SK-N-SH (cell line): Measurements from ENCODE around the gene DBP. TPM values are rescaled to one million over a fixed set of nuclear protein-coding genes. Genes with fewer than 3 reads are reported as not detected.
A peak's percentile ranks its signal among the peaks of the same experiment; 100 is the strongest.

ENCODE experiments used
- CTCF ChIA-PET: fragments of 300-600, 350-600 bp; formaldehyde crosslinking; extraction: SDS; loops from one replicate; lab custom pipeline; 2021; lab: Yijun Ruan, JAX
- POLR2A ChIA-PET: fragments of 350-600 bp; sonication (Branson Sonifier 250); formaldehyde crosslinking; extraction: SDS; loops from one replicate; lab custom pipeline; 2020; ENCODE audit warnings: antibody characterized with exemption, inconsistent platforms; lab: Yijun Ruan, JAX
- DNase-seq: peaks from one replicate; pipeline ENCODE4 v3.0.0; 2012
- H2AFZ ChIP-seq: fragments of 200-600 bp; sonication (generic); 2 replicates; pipeline ENCODE4 v1.8.1; 2016; ENCODE audit warnings: antibody characterized with exemption, mild to moderate bottlenecking, low read depth
- H3F3A ChIP-seq: fragments of 200-600 bp; sonication (generic); replicated peaks from 2 replicates; pipeline ENCODE3; 2016; ENCODE audit warnings: antibody characterized with exemption, mild to moderate bottlenecking; ENCODE audit not compliant: insufficient read depth
- H3K27ac ChIP-seq, 2 experiments: fragments of 200-500 bp in 1 of 2; fragments of 200-600 bp in 1 of 2; sonication (Bioruptor generic) in 1 of 2; sonication (generic), shearing (Covaris generic) in 1 of 2; 2 replicates each; pipeline versions ENCODE4 v1.5.1 to v1.6.1; 2014 to 2016; ENCODE audit warnings: low read depth in 2 of 2, inconsistent platforms in 1 of 2, low read length in 1 of 2, mild to moderate bottlenecking in 1 of 2, mixed read lengths in 1 of 2
- H3K27me3 ChIP-seq: fragments of 200-600 bp; sonication (generic), shearing (Covaris generic); 2 replicates; pipeline ENCODE4 v1.6.1; 2016; ENCODE audit warnings: mixed run types; ENCODE audit not compliant: insufficient read depth
- H3K36me3 ChIP-seq, 2 experiments: fragments of 200-500 bp in 1 of 2; fragments of 200-600 bp in 1 of 2; sonication (Bioruptor generic) in 1 of 2; sonication (generic) in 1 of 2; replicated peaks in 1 of 2; 2 replicates each; pipeline versions ENCODE3 to v1.5.1; 2014 to 2016; ENCODE audit warnings: low read length in 1 of 2, mild to moderate bottlenecking in 1 of 2; ENCODE audit not compliant: insufficient read depth in 2 of 2, control insufficient read depth in 1 of 2
- H3K4me1 ChIP-seq, 2 experiments: fragments of 200-500 bp in 1 of 2; fragments of 200-600 bp in 1 of 2; sonication (Bioruptor generic) in 1 of 2; sonication (generic), shearing (Covaris generic) in 1 of 2; 2 replicates each; pipeline versions ENCODE4 v1.5.1 to v1.6.1; 2014 to 2016; ENCODE audit warnings: low read depth in 1 of 2, low read length in 1 of 2, mixed run types in 1 of 2; ENCODE audit not compliant: insufficient read depth in 2 of 2, control insufficient read depth in 1 of 2
- H3K4me2 ChIP-seq: fragments of 200-600 bp; sonication (generic), shearing (Covaris generic); 2 replicates; pipeline ENCODE4 v1.6.1; 2017; ENCODE audit warnings: mixed run types
- H3K4me3 ChIP-seq, 2 experiments: fragments of 200-500 bp in 1 of 2; fragments of 200-600 bp in 1 of 2; sonication (Bioruptor generic) in 1 of 2; sonication (generic), shearing (Covaris generic) in 1 of 2; 2 replicates each; pipeline versions ENCODE4 v1.5.1 to v1.8.1; 2014 to 2016; ENCODE audit warnings: low read depth in 2 of 2, inconsistent platforms in 1 of 2, low read length in 1 of 2, mild to moderate bottlenecking in 1 of 2, mixed read lengths in 1 of 2, moderate library complexity in 1 of 2
- H3K79me2 ChIP-seq: fragments of 200-600 bp; sonication (generic); 2 replicates; pipeline ENCODE4 v1.8.1; 2017; ENCODE audit warnings: mild to moderate bottlenecking; ENCODE audit not compliant: insufficient read depth
- H3K9ac ChIP-seq: fragments of 200-600 bp; sonication (generic); 2 replicates; pipeline ENCODE4 v1.6.1; 2017; ENCODE audit warnings: mixed run types
- H3K9me2 ChIP-seq: fragments of 200-600 bp; sonication (generic); 2 replicates; pipeline ENCODE4 v1.6.1; 2017; ENCODE audit warnings: mixed run types
- H3K9me3 ChIP-seq: fragments of 200-600 bp; sonication (generic); 2 replicates; pipeline ENCODE4 v1.6.1; 2017; ENCODE audit warnings: mixed run types, mild to moderate bottlenecking, moderate library complexity
- H4K20me1 ChIP-seq: fragments of 200-600 bp; sonication (generic); 2 replicates; pipeline ENCODE4 v1.6.1; 2017; ENCODE audit warnings: mild to moderate bottlenecking, mixed run types; ENCODE audit not compliant: insufficient read depth
- CHD2 ChIP-seq: fragments of 150-350 bp; IDR thresholded peaks from 2 replicates; pipeline ENCODE4 v1.6.1; 2018; ENCODE audit warnings: low read length; ENCODE audit not compliant: partially characterized antibody
- EP300 ChIP-seq, 2 experiments: IDR thresholded peaks; 2 replicates each; pipeline versions ENCODE4 v1.4.0 to v1.6.1; 2012; ENCODE audit warnings: borderline replicate concordance in 1 of 2, low read depth in 1 of 2, low read length in 1 of 2
- EZH2phosphoT487 ChIP-seq: fragments of 200-600 bp; sonication (generic); IDR thresholded peaks from 2 replicates; pipeline ENCODE4 v1.6.1; 2017; ENCODE audit warnings: low read depth, mixed run types, mild to moderate bottlenecking, antibody characterized with exemption, moderate library complexity, borderline replicate concordance
- FOXM1 ChIP-seq: IDR thresholded peaks from 2 replicates; pipeline ENCODE4 v1.4.0; 2012; ENCODE audit warnings: low read depth, mild to moderate bottlenecking
- MEF2A ChIP-seq: IDR thresholded peaks from 2 replicates; pipeline ENCODE4 v1.4.0; 2012; ENCODE audit warnings: low read depth, borderline replicate concordance
- MXI1 ChIP-seq: IDR thresholded peaks from 2 replicates; pipeline ENCODE4 v1.6.1; 2012; ENCODE audit warnings: mild to moderate bottlenecking, low read depth, low read length, improper control_type of control experiment
- RFX5 ChIP-seq: IDR thresholded peaks from 2 replicates; pipeline ENCODE4 v1.6.1; 2012; ENCODE audit warnings: mild to moderate bottlenecking, improper control_type of control experiment, low read length
- RXRA ChIP-seq: IDR thresholded peaks from 2 replicates; pipeline ENCODE4 v1.4.0; 2012; ENCODE audit warnings: low read depth, mild to moderate bottlenecking, borderline replicate concordance
- SMC3 ChIP-seq: IDR thresholded peaks from 2 replicates; pipeline ENCODE4 v1.6.1; 2012; ENCODE audit warnings: low read depth, low read length, improper control_type of control experiment
- TAF1 ChIP-seq: IDR thresholded peaks from 2 replicates; pipeline ENCODE4 v1.6.1; 2012; ENCODE audit warnings: low read depth, mild to moderate bottlenecking, low read length, moderate library complexity, borderline replicate concordance
- TEAD4 ChIP-seq: IDR thresholded peaks from 2 replicates; pipeline ENCODE4 v1.4.0; 2012; ENCODE audit warnings: mild to moderate bottlenecking, borderline replicate concordance; ENCODE audit not compliant: insufficient read depth
- YY1 ChIP-seq: IDR thresholded peaks from 2 replicates; pipeline ENCODE4 v1.4.0; 2012; ENCODE audit warnings: low read depth, mild to moderate bottlenecking
- WGBS: methylation state at CpG from one replicate; pipeline ENCODE4 v1.1.6; 2017; ENCODE audit warnings: low lambda C conversion rate; 5-methylcytosine and 5-hydroxymethylcytosine counted together
- polyA plus RNA-seq, 3 experiments: library from polyadenylated mRNA; depleted of rRNA; stranded (reverse); fragments of >200 nt; gene quantifications; 2 replicates each; pipeline ENCODE4 v1.2.3, GENCODE V29; 2012
- TF ChIP-seq, protein P1 (sequence below): IDR thresholded peaks from 2 replicates; pipeline ENCODE4; 2012
- TF ChIP-seq, protein P2 (sequence below): IDR thresholded peaks from 2 replicates; pipeline ENCODE4 v1.6.1; 2012; ENCODE audit warnings: mild to moderate bottlenecking, low read depth, low read length, moderate library complexity
- TF ChIP-seq, protein P3 (sequence below): IDR thresholded peaks from 2 replicates; pipeline ENCODE4 v1.4.0; 2012; ENCODE audit warnings: low read depth
- TF ChIP-seq, protein P4 (sequence below): IDR thresholded peaks from 2 replicates; pipeline ENCODE4 v1.4.0; 2012; ENCODE audit warnings: low read depth, borderline replicate concordance
- TF ChIP-seq, protein P5 (sequence below): fragments of 150-350 bp; IDR thresholded peaks from 2 replicates; pipeline ENCODE4 v1.6.1; 2017; ENCODE audit warnings: antibody characterized with exemption, low read length, low read depth, borderline replicate concordance
- TF ChIP-seq, protein P6 (sequence below): fragments of 200-600 bp; sonication (generic); IDR thresholded peaks from 2 replicates; pipeline ENCODE4 v1.6.1; 2017; ENCODE audit warnings: antibody characterized with exemption, mild to moderate bottlenecking, moderate library complexity

Gene DBP
- polyA plus RNA-seq, 1 of the 3 experiments (the other 2 are of a cell fraction), result 12.6 TPM

DNA sequence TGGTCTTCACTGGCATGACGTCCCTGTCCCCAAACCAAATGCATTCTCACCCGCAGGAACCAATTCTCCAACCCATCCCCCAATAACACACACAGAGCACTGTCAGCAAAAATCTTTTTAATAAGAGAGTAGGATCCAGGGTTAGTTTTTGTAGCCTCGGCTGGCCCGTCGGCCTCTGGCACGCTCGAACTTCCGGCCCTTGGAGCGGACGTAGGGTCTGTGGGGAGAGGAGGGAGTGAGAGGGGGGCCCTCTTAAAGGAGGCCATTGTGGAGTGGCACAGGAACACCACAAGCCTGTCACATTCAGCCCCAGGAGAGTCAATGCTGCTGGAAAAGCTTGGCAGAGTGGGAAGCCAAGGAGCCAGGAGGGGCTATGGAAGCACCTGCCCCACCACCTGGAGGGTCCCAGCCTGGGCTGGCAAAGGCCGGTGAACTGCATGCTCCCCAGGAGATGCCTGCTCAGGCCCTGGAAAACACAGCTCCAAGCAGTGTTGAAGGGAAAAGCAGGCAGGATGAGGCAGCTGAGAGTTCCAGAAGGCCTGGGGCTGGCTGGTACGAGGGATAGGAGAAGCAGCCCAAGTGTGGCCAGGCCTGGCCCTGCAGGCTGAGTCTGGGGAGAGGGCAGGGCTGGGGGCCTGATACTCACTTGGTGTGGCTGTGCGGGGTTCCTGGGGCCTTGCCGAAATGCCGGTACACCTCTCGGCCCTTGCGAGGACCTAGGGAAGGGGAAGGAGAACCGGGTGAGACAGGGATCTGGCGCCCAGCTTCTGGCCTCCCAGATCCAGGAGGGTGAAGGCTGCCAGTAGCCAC lies 21.7 kb downstream of the DBP start:
- H3F3A ChIP-seq, result peaks cover 49% of the 10 kb centered on the region
- H2AFZ ChIP-seq, result no peak overlapping the region
- no peaks in the 10 kb centered on the region for H3K9me3 ChIP-seq
- H3K4me1 ChIP-seq, result peaks cover 11 to 38% of the 10 kb centered on the region in 2 experiments; a peak in 3 of 4 replicates
- peaks cover 39% of the 10 kb centered on the region for H4K20me1 ChIP-seq
- 89% methylated on average over 17 of the region's 19 CpGs for WGBS
- H3K4me3 ChIP-seq, result no peak overlapping the region
- H3K4me2 ChIP-seq, result no peak overlapping the region
- no peaks in the 10 kb centered on the region for H3K27me3 ChIP-seq
- DNase-seq, result no peak
- no peak overlapping the region for H3K9ac ChIP-seq
- peaks cover 28 to 33% of the 10 kb centered on the region in 2 experiments for H3K36me3 ChIP-seq
- peak overlapping the region in 1 of 2 experiments; percentile 7; a peak in 1 of 4 replicates for H3K27ac ChIP-seq
- ChIA-PET CTCF (interaction anchor here (0.6 to 3.7 kb wide), 4 partner anchors 7 to 918 kb away, joined by 3 to 26 read pairs (median 8); no protein-coding TSS in a partner anchor), POLR2A (interaction anchor here (1.9 kb wide), 1 partner anchor 17 kb away, joined by 5 read pairs; no protein-coding TSS in a partner anchor)
- H3K79me2 ChIP-seq, result peaks cover 34% of the 10 kb centered on the region
- TF ChIP-seq, protein P1, sequence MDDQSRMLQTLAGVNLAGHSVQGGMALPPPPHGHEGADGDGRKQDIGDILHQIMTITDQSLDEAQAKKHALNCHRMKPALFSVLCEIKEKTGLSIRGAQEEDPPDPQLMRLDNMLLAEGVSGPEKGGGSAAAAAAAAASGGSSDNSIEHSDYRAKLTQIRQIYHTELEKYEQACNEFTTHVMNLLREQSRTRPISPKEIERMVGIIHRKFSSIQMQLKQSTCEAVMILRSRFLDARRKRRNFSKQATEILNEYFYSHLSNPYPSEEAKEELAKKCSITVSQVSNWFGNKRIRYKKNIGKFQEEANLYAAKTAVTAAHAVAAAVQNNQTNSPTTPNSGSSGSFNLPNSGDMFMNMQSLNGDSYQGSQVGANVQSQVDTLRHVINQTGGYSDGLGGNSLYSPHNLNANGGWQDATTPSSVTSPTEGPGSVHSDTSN, result no peak
- TF ChIP-seq EZH2phosphoT487 (no peak), TEAD4 (no peak), RXRA (no peak), FOXM1 (no peak), RFX5 (no peak), TAF1 (no peak), MEF2A (no peak), MXI1 (no peak), YY1 (no peak), SMC3 (no peak), CHD2 (no peak), EP300 (IDR thresholded peaks at IDR 0.05; ENCODE audit: borderline replicate concordance in 1 of 2, low read depth in 1 of 2, low read length in 1 of 2) (no peak)
- TF ChIP-seq, protein P2, sequence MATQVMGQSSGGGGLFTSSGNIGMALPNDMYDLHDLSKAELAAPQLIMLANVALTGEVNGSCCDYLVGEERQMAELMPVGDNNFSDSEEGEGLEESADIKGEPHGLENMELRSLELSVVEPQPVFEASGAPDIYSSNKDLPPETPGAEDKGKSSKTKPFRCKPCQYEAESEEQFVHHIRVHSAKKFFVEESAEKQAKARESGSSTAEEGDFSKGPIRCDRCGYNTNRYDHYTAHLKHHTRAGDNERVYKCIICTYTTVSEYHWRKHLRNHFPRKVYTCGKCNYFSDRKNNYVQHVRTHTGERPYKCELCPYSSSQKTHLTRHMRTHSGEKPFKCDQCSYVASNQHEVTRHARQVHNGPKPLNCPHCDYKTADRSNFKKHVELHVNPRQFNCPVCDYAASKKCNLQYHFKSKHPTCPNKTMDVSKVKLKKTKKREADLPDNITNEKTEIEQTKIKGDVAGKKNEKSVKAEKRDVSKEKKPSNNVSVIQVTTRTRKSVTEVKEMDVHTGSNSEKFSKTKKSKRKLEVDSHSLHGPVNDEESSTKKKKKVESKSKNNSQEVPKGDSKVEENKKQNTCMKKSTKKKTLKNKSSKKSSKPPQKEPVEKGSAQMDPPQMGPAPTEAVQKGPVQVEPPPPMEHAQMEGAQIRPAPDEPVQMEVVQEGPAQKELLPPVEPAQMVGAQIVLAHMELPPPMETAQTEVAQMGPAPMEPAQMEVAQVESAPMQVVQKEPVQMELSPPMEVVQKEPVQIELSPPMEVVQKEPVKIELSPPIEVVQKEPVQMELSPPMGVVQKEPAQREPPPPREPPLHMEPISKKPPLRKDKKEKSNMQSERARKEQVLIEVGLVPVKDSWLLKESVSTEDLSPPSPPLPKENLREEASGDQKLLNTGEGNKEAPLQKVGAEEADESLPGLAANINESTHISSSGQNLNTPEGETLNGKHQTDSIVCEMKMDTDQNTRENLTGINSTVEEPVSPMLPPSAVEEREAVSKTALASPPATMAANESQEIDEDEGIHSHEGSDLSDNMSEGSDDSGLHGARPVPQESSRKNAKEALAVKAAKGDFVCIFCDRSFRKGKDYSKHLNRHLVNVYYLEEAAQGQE, result no peak
- TF ChIP-seq, protein P3, sequence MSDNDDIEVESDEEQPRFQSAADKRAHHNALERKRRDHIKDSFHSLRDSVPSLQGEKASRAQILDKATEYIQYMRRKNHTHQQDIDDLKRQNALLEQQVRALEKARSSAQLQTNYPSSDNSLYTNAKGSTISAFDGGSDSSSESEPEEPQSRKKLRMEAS, result no peak
- TF ChIP-seq, protein P4, sequence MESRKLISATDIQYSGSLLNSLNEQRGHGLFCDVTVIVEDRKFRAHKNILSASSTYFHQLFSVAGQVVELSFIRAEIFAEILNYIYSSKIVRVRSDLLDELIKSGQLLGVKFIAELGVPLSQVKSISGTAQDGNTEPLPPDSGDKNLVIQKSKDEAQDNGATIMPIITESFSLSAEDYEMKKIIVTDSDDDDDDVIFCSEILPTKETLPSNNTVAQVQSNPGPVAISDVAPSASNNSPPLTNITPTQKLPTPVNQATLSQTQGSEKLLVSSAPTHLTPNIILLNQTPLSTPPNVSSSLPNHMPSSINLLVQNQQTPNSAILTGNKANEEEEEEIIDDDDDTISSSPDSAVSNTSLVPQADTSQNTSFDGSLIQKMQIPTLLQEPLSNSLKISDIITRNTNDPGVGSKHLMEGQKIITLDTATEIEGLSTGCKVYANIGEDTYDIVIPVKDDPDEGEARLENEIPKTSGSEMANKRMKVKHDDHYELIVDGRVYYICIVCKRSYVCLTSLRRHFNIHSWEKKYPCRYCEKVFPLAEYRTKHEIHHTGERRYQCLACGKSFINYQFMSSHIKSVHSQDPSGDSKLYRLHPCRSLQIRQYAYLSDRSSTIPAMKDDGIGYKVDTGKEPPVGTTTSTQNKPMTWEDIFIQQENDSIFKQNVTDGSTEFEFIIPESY, result no peak
- TF ChIP-seq, protein P5, sequence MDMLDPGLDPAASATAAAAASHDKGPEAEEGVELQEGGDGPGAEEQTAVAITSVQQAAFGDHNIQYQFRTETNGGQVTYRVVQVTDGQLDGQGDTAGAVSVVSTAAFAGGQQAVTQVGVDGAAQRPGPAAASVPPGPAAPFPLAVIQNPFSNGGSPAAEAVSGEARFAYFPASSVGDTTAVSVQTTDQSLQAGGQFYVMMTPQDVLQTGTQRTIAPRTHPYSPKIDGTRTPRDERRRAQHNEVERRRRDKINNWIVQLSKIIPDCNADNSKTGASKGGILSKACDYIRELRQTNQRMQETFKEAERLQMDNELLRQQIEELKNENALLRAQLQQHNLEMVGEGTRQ, result no peak
- TF ChIP-seq, protein P6, sequence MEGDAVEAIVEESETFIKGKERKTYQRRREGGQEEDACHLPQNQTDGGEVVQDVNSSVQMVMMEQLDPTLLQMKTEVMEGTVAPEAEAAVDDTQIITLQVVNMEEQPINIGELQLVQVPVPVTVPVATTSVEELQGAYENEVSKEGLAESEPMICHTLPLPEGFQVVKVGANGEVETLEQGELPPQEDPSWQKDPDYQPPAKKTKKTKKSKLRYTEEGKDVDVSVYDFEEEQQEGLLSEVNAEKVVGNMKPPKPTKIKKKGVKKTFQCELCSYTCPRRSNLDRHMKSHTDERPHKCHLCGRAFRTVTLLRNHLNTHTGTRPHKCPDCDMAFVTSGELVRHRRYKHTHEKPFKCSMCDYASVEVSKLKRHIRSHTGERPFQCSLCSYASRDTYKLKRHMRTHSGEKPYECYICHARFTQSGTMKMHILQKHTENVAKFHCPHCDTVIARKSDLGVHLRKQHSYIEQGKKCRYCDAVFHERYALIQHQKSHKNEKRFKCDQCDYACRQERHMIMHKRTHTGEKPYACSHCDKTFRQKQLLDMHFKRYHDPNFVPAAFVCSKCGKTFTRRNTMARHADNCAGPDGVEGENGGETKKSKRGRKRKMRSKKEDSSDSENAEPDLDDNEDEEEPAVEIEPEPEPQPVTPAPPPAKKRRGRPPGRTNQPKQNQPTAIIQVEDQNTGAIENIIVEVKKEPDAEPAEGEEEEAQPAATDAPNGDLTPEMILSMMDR, result no peak
- H3K9me2 ChIP-seq, result no peaks in the 10 kb centered on the region
